ENCODE measurements around the gene RASD2. TPM values are rescaled to one million over a fixed set of nuclear protein-coding genes. Genes with fewer than 3 reads are reported as not detected.

The RASD2 gene
- total RNA-seq, 1 donor from 2014 or later = 0.16 TPM

- H3K79me2 ChIP-seq (ENCODE audit: insufficient read depth, low read length) = no peaks in the 10 kb centered on the region
- peaks cover 3% of the 10 kb centered on the region for H3K36me3 Mint-ChIP-seq (ENCODE audit: low read depth, unreplicated experiment)
- H4K20me1 ChIP-seq (ENCODE audit: insufficient read depth, low read length) = no peaks in the 10 kb centered on the region
- TF ChIP-seq CTCF (IDR thresholded peaks at IDR 0.05; ENCODE audit: insufficient read depth, low read depth, low read length) = no peak
- no peak for TF ChIP-seq EZH2 (IDR thresholded peaks at IDR 0.05; ENCODE audit: insufficient read depth, low read length)
- no peak overlapping the region for H3K27ac Mint-ChIP-seq (ENCODE audit: unreplicated experiment)
- H3K9me3 Mint-ChIP-seq (ENCODE audit: unreplicated experiment) = peaks cover 2% of the 10 kb centered on the region
- H3K27ac ChIP-seq (ENCODE audit: low read depth, low read length) = no peak overlapping the region
- no peak for FAIRE-seq
- no peak overlapping the region for H3K4me3 ChIP-seq (ENCODE audit: insufficient read depth, low read depth, low read length)
- peaks cover 33% of the 10 kb centered on the region for H3K27me3 Mint-ChIP-seq (ENCODE audit: low read depth, unreplicated experiment)
- DNase-seq (ENCODE audit: low read depth) = no peak
- H3K27me3 ChIP-seq (ENCODE audit: insufficient read depth, low read length) = peaks cover 8% of the 10 kb centered on the region
- no peak overlapping the region for H3K4me3 Mint-ChIP-seq (ENCODE audit: unreplicated experiment)
- H3K4me1 Mint-ChIP-seq (ENCODE audit: low read depth, unreplicated experiment) = no peaks in the 10 kb centered on the region
- H2AFZ ChIP-seq (ENCODE audit: low read depth, low read length) = no peak overlapping the region
- H3K9ac ChIP-seq (ENCODE audit: low read length) = no peak overlapping the region
- no peaks in the 10 kb centered on the region for H3K36me3 ChIP-seq (ENCODE audit: insufficient read depth, low read length)
- no peak overlapping the region for H3K4me2 ChIP-seq (ENCODE audit: low read length)
- H3K4me1 ChIP-seq (ENCODE audit: insufficient read depth, low read length) = no peaks in the 10 kb centered on the region
- peaks cover 3% of the 10 kb centered on the region for H3K9me3 ChIP-seq (ENCODE audit: insufficient read depth, low read depth, low read length)
Observed at GRCh38 chr22:35528927-35529326, 11.7 kb upstream of the RASD2 start.

GRCh38 chr22:35530700-35531099 is 9.9 kb upstream of the RASD2 start:
- DNase-seq (ENCODE audit: low read depth) (no peak), FAIRE-seq (no peak)
- no peaks in the 10 kb centered on the region for H3K79me2 ChIP-seq (ENCODE audit: insufficient read depth, low read length)
- Mint-ChIP-seq H3K36me3 (ENCODE audit: low read depth, unreplicated experiment) (peaks cover 3% of the 10 kb centered on the region), H3K4me3 (ENCODE audit: unreplicated experiment) (no peak overlapping the region), H3K9me3 (ENCODE audit: unreplicated experiment) (peaks cover 2% of the 10 kb centered on the region), H3K27ac (ENCODE audit: unreplicated experiment) (no peak overlapping the region), H3K4me1 (ENCODE audit: low read depth, unreplicated experiment) (no peaks in the 10 kb centered on the region), H3K27me3 (ENCODE audit: low read depth, unreplicated experiment) (peaks cover 32% of the 10 kb centered on the region)
- no peak for TF ChIP-seq CTCF (IDR thresholded peaks at IDR 0.05; ENCODE audit: insufficient read depth, low read depth, low read length)
- TF ChIP-seq EZH2 (IDR thresholded peaks at IDR 0.05; ENCODE audit: insufficient read depth, low read length) = no peak
- no peaks in the 10 kb centered on the region for H3K36me3 ChIP-seq (ENCODE audit: insufficient read depth, low read length)
- no peaks in the 10 kb centered on the region for H4K20me1 ChIP-seq (ENCODE audit: insufficient read depth, low read length)
- peaks cover 15% of the 10 kb centered on the region for H3K27me3 ChIP-seq (ENCODE audit: insufficient read depth, low read length)
- no peak overlapping the region for H3K9ac ChIP-seq (ENCODE audit: low read length)
- H3K9me3 ChIP-seq (ENCODE audit: insufficient read depth, low read depth, low read length) = peaks cover 3% of the 10 kb centered on the region
- no peak overlapping the region for H3K27ac ChIP-seq (ENCODE audit: low read depth, low read length)
- no peak overlapping the region for H3K4me2 ChIP-seq (ENCODE audit: low read length)
- H2AFZ ChIP-seq (ENCODE audit: low read depth, low read length) = no peak overlapping the region
- no peak overlapping the region for H3K4me3 ChIP-seq (ENCODE audit: insufficient read depth, low read depth, low read length)
- H3K4me1 ChIP-seq (ENCODE audit: insufficient read depth, low read length) = no peaks in the 10 kb centered on the region

- FAIRE-seq (no peak), DNase-seq (ENCODE audit: low read depth) (no peak)
- Histone ChIP-seq H3K27me3 (ENCODE audit: insufficient read depth, low read length) (peaks cover 15% of the 10 kb centered on the region), H3K9me3 (ENCODE audit: insufficient read depth, low read depth, low read length) (peaks cover 3% of the 10 kb centered on the region), H4K20me1 (ENCODE audit: insufficient read depth, low read length) (no peaks in the 10 kb centered on the region), H3K79me2 (ENCODE audit: insufficient read depth, low read length) (no peaks in the 10 kb centered on the region), H3K4me2 (ENCODE audit: low read length) (no peak overlapping the region), H3K4me3 (ENCODE audit: insufficient read depth, low read depth, low read length) (no peak overlapping the region), H3K9ac (ENCODE audit: low read length) (no peak overlapping the region), H3K27ac (ENCODE audit: low read depth, low read length) (no peak overlapping the region), H3K4me1 (ENCODE audit: insufficient read depth, low read length) (no peaks in the 10 kb centered on the region), H2AFZ (ENCODE audit: low read depth, low read length) (no peak overlapping the region), H3K36me3 (ENCODE audit: insufficient read depth, low read length) (no peaks in the 10 kb centered on the region)
- TF ChIP-seq EZH2 (IDR thresholded peaks at IDR 0.05; ENCODE audit: insufficient read depth, low read length) = no peak
- TF ChIP-seq CTCF (IDR thresholded peaks at IDR 0.05; ENCODE audit: insufficient read depth, low read depth, low read length) = no peak
- Mint-ChIP-seq H3K36me3 (ENCODE audit: low read depth, unreplicated experiment) (peaks cover 3% of the 10 kb centered on the region), H3K4me3 (ENCODE audit: unreplicated experiment) (no peak overlapping the region), H3K27me3 (ENCODE audit: low read depth, unreplicated experiment) (peaks cover 32% of the 10 kb centered on the region), H3K27ac (ENCODE audit: unreplicated experiment) (no peak overlapping the region), H3K9me3 (ENCODE audit: unreplicated experiment) (peaks cover 2% of the 10 kb centered on the region), H3K4me1 (ENCODE audit: low read depth, unreplicated experiment) (no peaks in the 10 kb centered on the region)
Observed at GRCh38 chr22:35531202-35531601, 9.4 kb upstream of the RASD2 start.

Measured in astrocyte (in vitro differentiated cells and primary cell).